ENCODE data around the gene ACSL6. TPM values are rescaled to one million over a fixed set of nuclear protein-coding genes. Genes with fewer than 3 reads are reported as not detected.

Gene ACSL6
- total RNA-seq, 1 donor, result not detected

DNA sequence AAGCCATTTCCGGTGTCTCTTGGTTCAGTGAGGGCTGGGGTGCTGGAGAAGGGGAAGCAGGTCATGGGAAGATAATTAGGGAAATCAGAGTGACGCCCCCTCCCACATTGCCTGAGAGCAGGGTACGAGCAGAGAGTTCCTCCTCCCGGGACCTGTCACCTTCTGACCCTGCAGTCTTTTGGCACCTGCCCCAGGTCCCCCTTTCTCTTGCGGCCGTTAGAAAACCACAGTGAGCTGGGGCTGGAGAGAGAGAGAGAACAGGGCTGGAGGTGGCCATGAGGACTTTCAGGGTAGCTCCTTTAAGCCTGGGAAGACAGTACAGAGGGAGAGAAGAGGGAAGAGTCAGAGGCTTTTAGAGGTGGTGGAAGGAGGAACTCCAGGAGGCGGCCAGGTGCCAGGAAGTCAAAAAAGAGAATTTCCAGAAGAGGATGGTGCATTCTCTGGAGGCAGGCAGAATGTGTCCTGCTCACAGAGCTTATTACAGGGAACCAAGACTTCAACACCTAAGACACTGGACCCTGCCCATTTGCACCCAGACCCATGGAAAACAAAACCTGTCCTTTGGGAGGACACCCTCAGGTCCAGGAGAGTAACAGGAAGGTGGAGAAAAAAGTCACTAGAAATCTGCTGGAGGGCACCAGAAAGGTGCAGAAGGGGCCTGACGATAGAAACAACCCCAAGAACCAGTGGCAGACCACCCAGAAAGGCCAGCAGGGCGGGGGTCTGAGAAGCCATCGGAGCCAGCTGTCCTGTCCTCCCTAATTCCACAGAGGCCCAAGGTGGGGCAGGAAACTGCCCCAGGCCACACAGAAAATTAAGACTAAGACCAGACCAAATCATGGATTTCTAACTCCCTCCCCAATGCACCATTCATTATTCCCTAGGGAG is 6.5 kb upstream of the ACSL6 start:
- TF ChIP-seq, protein P1, sequence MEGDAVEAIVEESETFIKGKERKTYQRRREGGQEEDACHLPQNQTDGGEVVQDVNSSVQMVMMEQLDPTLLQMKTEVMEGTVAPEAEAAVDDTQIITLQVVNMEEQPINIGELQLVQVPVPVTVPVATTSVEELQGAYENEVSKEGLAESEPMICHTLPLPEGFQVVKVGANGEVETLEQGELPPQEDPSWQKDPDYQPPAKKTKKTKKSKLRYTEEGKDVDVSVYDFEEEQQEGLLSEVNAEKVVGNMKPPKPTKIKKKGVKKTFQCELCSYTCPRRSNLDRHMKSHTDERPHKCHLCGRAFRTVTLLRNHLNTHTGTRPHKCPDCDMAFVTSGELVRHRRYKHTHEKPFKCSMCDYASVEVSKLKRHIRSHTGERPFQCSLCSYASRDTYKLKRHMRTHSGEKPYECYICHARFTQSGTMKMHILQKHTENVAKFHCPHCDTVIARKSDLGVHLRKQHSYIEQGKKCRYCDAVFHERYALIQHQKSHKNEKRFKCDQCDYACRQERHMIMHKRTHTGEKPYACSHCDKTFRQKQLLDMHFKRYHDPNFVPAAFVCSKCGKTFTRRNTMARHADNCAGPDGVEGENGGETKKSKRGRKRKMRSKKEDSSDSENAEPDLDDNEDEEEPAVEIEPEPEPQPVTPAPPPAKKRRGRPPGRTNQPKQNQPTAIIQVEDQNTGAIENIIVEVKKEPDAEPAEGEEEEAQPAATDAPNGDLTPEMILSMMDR (IDR thresholded peaks at IDR 0.05; ENCODE audit: insufficient read depth, low read length), result no peak
- H3K4me3 ChIP-seq (ENCODE audit: low read depth, low read length), result no peak overlapping the region
- no peak for DNase-seq (ENCODE audit: low read depth)

DNA sequence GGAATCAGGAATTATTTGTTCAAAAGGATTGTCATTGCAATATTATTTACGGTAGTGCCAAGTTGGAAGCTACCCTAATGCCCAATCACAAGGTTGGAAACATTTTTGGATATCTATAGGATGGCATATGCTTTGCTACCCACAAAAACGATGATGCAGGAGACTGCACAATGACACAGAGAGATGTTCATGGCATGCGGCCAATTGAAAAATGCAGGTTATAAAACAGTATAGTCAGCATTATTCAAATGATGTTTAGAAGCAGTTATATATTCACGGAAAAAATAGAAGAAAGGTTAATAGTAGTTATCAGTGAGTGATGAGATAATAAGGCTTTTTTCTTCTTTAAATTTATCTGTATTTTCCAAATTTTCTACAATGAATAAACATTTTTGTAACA is 5.9 kb upstream of the ACSL6 start:
- DNase-seq (ENCODE audit: low read depth), result no peak
- no peak overlapping the region for H3K4me3 ChIP-seq (ENCODE audit: low read depth, low read length)
- TF ChIP-seq, protein P1 (IDR thresholded peaks at IDR 0.05; ENCODE audit: insufficient read depth, low read length), result no peak

DNA sequence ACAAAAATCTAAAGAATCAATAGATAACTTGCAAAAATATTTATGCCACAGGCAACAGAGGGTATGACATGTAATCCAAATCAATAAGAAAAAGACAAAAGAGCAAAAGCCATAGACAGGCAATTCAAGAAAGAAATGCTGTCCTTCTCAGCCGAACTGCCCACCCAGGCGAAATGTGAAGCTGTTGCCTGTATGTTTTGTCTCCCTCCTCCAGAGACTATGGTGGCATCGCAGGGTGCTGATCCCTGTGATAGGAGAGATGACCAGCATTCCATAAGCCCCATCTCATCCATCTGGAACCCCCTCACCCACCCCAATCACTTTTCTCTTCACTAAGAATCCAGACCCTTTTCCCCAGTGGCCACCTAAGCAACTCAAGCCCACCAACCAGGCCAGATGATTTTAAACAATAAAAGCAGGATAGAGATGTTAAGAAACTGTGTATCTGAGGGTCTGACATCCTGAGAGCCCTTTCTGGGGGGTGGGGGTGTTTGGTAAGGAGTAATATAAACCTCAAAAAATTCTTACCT is 5.3 kb upstream of the ACSL6 start:
- no peak overlapping the region for H3K4me3 ChIP-seq (ENCODE audit: low read depth, low read length)
- DNase-seq (ENCODE audit: low read depth), result no peak
- TF ChIP-seq, protein P1 (IDR thresholded peaks at IDR 0.05; ENCODE audit: insufficient read depth, low read length), result no peak

DNA sequence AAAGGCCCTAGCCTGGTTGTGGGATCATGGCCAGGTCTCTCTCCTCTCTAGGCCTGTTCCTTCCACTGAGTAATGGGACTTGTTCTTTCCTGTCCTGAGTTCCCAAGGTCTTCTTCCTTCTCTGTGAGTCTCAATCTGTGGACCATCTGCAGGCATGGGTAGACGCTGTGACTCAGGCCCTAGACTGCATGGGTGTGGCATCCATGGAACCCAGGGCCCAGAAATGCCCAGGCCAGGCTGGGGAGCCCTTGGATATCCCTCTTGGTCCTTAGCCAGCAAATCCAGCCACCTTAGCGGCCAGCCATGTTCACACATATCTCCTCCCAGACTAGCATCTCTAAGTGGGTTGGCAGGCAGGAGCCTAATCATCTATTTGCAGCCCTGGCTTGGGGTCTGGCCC is 2.3 kb upstream of the ACSL6 start:
- TF ChIP-seq, protein P1 (IDR thresholded peaks at IDR 0.05; ENCODE audit: insufficient read depth, low read length), result no peak
- no peak for DNase-seq (ENCODE audit: low read depth)
- H3K4me3 ChIP-seq (ENCODE audit: low read depth, low read length), result no peak overlapping the region

DNA sequence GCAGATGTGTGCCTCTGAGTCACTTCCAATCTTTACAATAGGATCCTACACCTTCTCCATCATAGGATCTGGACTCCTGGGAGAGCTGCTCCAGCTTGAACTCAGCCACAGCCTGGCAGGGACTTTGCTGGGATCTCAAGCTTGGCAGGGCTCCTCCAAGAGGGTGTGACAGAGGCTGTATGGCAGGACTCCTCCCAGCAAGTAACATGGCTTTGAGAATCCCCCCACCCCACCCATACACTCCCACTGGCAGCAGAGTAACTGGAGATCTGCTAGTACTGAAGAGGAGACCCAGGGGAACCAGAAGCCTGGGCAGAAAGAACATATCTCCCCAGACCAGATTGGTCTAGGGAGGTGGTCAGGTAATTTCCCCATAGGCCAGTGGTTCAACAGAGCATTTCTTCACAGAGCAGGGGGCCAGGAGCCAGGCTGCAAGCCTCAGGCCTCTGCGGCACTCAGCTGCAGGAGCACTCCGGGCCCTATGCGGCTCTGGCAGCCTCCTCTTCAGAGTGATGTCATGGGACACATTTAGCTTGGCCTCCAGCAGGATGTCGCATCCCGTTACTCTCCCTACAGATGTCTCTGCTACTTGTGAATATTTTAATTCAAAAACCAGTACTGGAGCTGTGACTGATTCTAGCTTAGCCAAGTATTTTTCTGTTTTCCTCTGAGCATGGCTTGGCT is 1.7 kb upstream of the ACSL6 start:
- H3K4me3 ChIP-seq (ENCODE audit: low read depth, low read length), result no peak overlapping the region

DNA sequence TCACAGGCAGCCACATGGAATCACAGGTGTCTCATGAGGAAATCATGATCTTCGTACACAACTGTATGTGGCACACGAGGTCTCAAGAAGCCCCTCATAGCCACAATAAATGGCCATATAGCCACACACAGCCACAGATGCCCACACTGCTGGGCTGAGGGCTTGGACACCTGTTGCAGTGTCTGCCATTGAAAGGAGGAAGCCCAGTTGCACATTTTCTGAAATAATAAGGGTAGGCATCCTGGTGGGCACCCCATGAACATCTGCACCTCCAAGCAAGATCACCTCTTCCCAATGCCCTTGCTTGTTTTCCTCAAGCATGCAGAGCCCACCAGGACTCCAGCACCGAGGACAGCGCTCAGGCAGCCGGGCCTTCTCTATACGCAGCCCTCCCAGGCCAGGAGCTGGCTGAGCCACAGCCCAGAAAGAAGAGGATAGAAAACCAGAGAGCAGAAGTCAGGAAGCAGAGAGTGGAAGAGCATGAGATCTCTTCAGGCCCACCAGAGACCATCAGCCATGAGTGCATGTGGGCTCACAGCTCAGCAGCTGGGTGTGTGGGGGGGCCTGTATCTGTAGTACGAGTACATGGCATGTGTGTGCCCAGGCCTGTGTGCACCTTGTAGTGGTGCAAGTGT is 1.0 kb upstream of the ACSL6 start:
- TF ChIP-seq, protein P1 (IDR thresholded peaks at IDR 0.05; ENCODE audit: insufficient read depth, low read length), result no peak
- no peak overlapping the region for H3K4me3 ChIP-seq (ENCODE audit: low read depth, low read length)
- DNase-seq (ENCODE audit: low read depth), result peak; percentile 72

More for the DNA sequence above, 1.7 kb upstream of the ACSL6 start:
- TF ChIP-seq, protein P1 (IDR thresholded peaks at IDR 0.05; ENCODE audit: insufficient read depth, low read length), result no peak
- no peak for DNase-seq (ENCODE audit: low read depth)

Measured in fibroblast of the aortic adventitia (primary cell).